Type B pancreatic cell (in vitro differentiated cells): Measurements from ENCODE around the gene OR2A14. TPM values are rescaled to one million over a fixed set of nuclear protein-coding genes. Genes with fewer than 3 reads are reported as not detected.
"Not testable (repeated sequence)": the region's sequence is repeated elsewhere in the genome, so short reads cannot be mapped to it uniquely, and the experiment has no call there.

Experiments
- DNase-seq: peaks from one replicate; pipeline ENCODE4 v3.0.0; 2021; ENCODE audit warnings: mixed read lengths; ENCODE audit not compliant: unreplicated experiment; ENCODE audit errors: extremely low spot score
- H3K27ac Mint-ChIP-seq: 2 replicates; pipeline ENCODE4 v1.8.0; 2021; ENCODE audit warnings: mild to moderate bottlenecking, mixed read lengths
- H3K27me3 Mint-ChIP-seq: 2 replicates; pipeline ENCODE4 v1.8.0; 2021; ENCODE audit warnings: mixed read lengths
- H3K36me3 Mint-ChIP-seq: 2 replicates; pipeline ENCODE4 v1.8.0; 2021; ENCODE audit warnings: mixed read lengths
- H3K4me1 Mint-ChIP-seq: one replicate; pipeline ENCODE4 v1.8.0; 2021; ENCODE audit warnings: mixed read lengths; ENCODE audit not compliant: unreplicated experiment
- H3K4me3 Mint-ChIP-seq: 2 replicates; pipeline ENCODE4 v1.8.0; 2021; ENCODE audit warnings: mild to moderate bottlenecking, mixed read lengths
- H3K9me3 Mint-ChIP-seq: 2 replicates; pipeline ENCODE4 v1.8.0; 2021; ENCODE audit warnings: mixed read lengths
- CTCF ChIP-seq: fragments of 200-600 bp; sonication (generic); conservative IDR thresholded peaks from 2 replicates; pipeline ENCODE4 v1.5.0; 2021; ENCODE audit warnings: antibody characterized with exemption, mild to moderate bottlenecking
- total RNA-seq: library from RNA; stranded (reverse); gene quantifications from 2 replicates; pipeline ENCODE4 v1.2.1, GENCODE V29; 2021; ENCODE audit warnings: low replicate concordance

OR2A14 gene
- total RNA-seq, 1 donor from 2014 or later: not detected

GRCh38 chr7:144148224-144148827 lies 25.4 kb downstream of the OR2A14 start:
- Mint-ChIP-seq H3K27me3 (no peaks in the 10 kb centered on the region), H3K9me3 (peaks cover 11% of the 10 kb centered on the region), H3K4me1 (no peaks in the 10 kb centered on the region), H3K36me3 (no peaks in the 10 kb centered on the region), H3K27ac (no peak overlapping the region), H3K4me3 (no peak overlapping the region)
- no peak for DNase-seq
- TF ChIP-seq CTCF: no peak

GRCh38 chr7:144158861-144159260 lies 35.9 kb downstream of the OR2A14 start:
- Mint-ChIP-seq H3K36me3 (no peaks in the 10 kb centered on the region), H3K4me3 (no peak overlapping the region), H3K4me1 (no peaks in the 10 kb centered on the region), H3K27me3 (no peaks in the 10 kb centered on the region), H3K27ac (no peak overlapping the region), H3K9me3 (no peaks in the 10 kb centered on the region)
- DNase-seq: no peak
- TF ChIP-seq CTCF: no peak

GRCh38 chr7:144164784-144165183 lies 41.8 kb downstream of the OR2A14 start:
- Mint-ChIP-seq H3K4me3 (no peak overlapping the region), H3K9me3 (no peaks in the 10 kb centered on the region)

GRCh38 chr7:144171594-144172350 lies 48.8 kb downstream of the OR2A14 start:
- H3K4me1 Mint-ChIP-seq, H3K36me3 Mint-ChIP-seq, H3K4me3 Mint-ChIP-seq, DNase-seq, H3K27ac Mint-ChIP-seq, H3K9me3 Mint-ChIP-seq, H3K27me3 Mint-ChIP-seq: not testable (repeated sequence)

More at GRCh38 chr7:144164784-144165183, 41.8 kb downstream of the OR2A14 start:
- H3K27me3 Mint-ChIP-seq: no peaks in the 10 kb centered on the region
- no peak overlapping the region for H3K27ac Mint-ChIP-seq
- TF ChIP-seq CTCF: no peak
- DNase-seq: no peak
- no peaks in the 10 kb centered on the region for H3K36me3 Mint-ChIP-seq
- no peaks in the 10 kb centered on the region for H3K4me1 Mint-ChIP-seq

- Mint-ChIP-seq H3K4me1 (no peaks in the 10 kb centered on the region), H3K36me3 (no peaks in the 10 kb centered on the region), H3K4me3 (no peak overlapping the region), H3K27ac (no peak overlapping the region), H3K27me3 (no peaks in the 10 kb centered on the region), H3K9me3 (no peaks in the 10 kb centered on the region)
- DNase-seq: no peak
- no peak for TF ChIP-seq CTCF
Observed at GRCh38 chr7:144174613-144175012, 51.6 kb downstream of the OR2A14 start.

- TF ChIP-seq CTCF: peak; percentile 69
- H3K27me3 Mint-ChIP-seq, H3K27ac Mint-ChIP-seq, H3K36me3 Mint-ChIP-seq, H3K9me3 Mint-ChIP-seq, H3K4me3 Mint-ChIP-seq, H3K4me1 Mint-ChIP-seq, DNase-seq: not testable (repeated sequence)
Observed at GRCh38 chr7:144178380-144179164, 55.6 kb downstream of the OR2A14 start.

- H3K27ac Mint-ChIP-seq, H3K4me3 Mint-ChIP-seq, H3K27me3 Mint-ChIP-seq, H3K9me3 Mint-ChIP-seq, H3K4me1 Mint-ChIP-seq, H3K36me3 Mint-ChIP-seq, DNase-seq: not testable (repeated sequence)
Observed at GRCh38 chr7:144179165-144179479, 56.1 kb downstream of the OR2A14 start.
